H1 (cell line): ENCODE results near the gene UMODL1.

Source experiments
- POLR2A ChIP-seq, 2 experiments: IDR thresholded peaks; 1 replicate in 1 of 2; 2 replicates in 1 of 2; pipeline ENCODE4 v1.6.1; 2011; ENCODE audit warnings: low read depth in 2 of 2, low read length in 2 of 2, mild to moderate bottlenecking in 2 of 2; ENCODE audit errors: control extremely low read depth in 1 of 2
- YY1 ChIP-seq: IDR thresholded peaks from 2 replicates; pipeline ENCODE4 v1.6.1; 2011; ENCODE audit warnings: low read depth, mild to moderate bottlenecking, low read length

GRCh38 chr21:42055425-42055824 lies 15.7 kb upstream of the UMODL1 start:
- TF ChIP-seq POLR2A (IDR thresholded peaks at IDR 0.05; ENCODE audit: control extremely low read depth in 1 of 2, low read depth in 2 of 2, low read length in 2 of 2) = no peak
- no peak for TF ChIP-seq YY1
